GM23248 (cell line): Measurements from ENCODE around the gene LCT.

Experiments used
- EZH2 ChIP-seq: fragments of 200-600 bp; sonication (generic); IDR thresholded peaks from 2 replicates; pipeline ENCODE4 v1.6.1; 2018; ENCODE audit warnings: antibody characterized with exemption, mild to moderate bottlenecking; ENCODE audit not compliant: insufficient read depth, poor library complexity, severe bottlenecking
- EZH2phosphoT487 ChIP-seq: fragments of 200-600 bp; sonication (generic); IDR thresholded peaks from 2 replicates; pipeline ENCODE4 v1.6.1; 2018; ENCODE audit warnings: antibody characterized with exemption, moderate library complexity, mild to moderate bottlenecking, low read depth; ENCODE audit not compliant: insufficient read depth

- no peak for TF ChIP-seq EZH2
- TF ChIP-seq EZH2phosphoT487, result no peak
These were observed 95.3 kb downstream of the LCT start, which contains the start of gene UBXN4 for GRCh38 chr2:135741395-135742324.
